ENCODE results near the gene PGLYRP4. TPM values are rescaled to one million over a fixed set of nuclear protein-coding genes. Genes with fewer than 3 reads are reported as not detected.

Gene PGLYRP4
- total RNA-seq, 1 donor from 2014 or later = not detected

DNA sequence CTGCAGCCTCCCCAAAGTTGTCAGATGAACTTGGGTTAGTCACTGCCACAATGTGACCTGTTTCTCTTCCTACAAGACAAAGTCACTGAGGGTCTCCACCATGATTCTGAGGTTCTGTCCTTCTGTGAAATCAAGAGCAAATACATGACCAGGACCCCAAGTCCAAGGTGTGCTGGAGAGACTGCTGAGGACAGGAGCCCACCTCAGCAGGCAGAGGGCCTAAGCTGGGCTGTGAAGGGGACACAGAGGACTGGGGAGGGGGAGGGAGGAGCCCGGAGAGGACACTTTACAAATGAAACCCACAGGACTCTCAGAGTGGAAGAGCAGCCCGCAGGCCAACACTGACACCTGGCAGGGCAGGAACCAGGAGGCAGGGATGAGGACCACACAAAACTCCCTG lies 39.2 kb downstream of the PGLYRP4 start:
- ATAC-seq (no peak), DNase-seq (no peak)
- H3K27me3 ChIP-seq = peaks cover 5% of the 10 kb centered on the region
- H3K27ac ChIP-seq = no peak overlapping the region
- H3K9me3 ChIP-seq = no peaks in the 10 kb centered on the region
- TF ChIP-seq, protein P1, sequence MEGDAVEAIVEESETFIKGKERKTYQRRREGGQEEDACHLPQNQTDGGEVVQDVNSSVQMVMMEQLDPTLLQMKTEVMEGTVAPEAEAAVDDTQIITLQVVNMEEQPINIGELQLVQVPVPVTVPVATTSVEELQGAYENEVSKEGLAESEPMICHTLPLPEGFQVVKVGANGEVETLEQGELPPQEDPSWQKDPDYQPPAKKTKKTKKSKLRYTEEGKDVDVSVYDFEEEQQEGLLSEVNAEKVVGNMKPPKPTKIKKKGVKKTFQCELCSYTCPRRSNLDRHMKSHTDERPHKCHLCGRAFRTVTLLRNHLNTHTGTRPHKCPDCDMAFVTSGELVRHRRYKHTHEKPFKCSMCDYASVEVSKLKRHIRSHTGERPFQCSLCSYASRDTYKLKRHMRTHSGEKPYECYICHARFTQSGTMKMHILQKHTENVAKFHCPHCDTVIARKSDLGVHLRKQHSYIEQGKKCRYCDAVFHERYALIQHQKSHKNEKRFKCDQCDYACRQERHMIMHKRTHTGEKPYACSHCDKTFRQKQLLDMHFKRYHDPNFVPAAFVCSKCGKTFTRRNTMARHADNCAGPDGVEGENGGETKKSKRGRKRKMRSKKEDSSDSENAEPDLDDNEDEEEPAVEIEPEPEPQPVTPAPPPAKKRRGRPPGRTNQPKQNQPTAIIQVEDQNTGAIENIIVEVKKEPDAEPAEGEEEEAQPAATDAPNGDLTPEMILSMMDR (IDR thresholded peaks at IDR 0.05) = no peak
- no peaks in the 10 kb centered on the region for H3K36me3 ChIP-seq
- H3K4me3 ChIP-seq = no peak overlapping the region
- no peaks in the 10 kb centered on the region for H3K4me1 ChIP-seq
- intact Hi-C loops (cut with DNase I) = no loop called here

DNA sequence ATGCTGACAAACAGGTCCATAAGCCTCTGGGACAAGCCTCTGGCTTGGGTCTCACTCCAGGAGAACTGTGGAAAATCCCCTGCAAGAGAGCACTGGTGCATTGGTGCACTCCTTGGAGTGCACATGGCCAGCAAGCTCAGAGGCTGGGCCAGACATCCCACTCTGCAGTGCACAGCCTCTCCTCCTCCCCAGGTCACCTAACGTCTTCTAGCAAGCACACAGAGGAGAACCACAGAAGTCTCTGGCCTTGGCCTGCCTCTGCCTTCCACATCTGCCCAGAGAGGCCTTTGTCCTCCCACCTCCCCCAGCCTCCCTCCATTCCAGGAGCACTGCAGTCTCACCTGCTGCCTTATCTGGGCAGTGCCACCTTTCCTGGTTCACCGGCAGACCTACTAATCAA lies 40.1 kb downstream of the PGLYRP4 start:
- Histone ChIP-seq H3K9me3 (no peaks in the 10 kb centered on the region), H3K4me3 (no peak overlapping the region), H3K36me3 (no peaks in the 10 kb centered on the region), H3K27me3 (peaks cover 5% of the 10 kb centered on the region), H3K4me1 (no peaks in the 10 kb centered on the region), H3K27ac (no peak overlapping the region)
- TF ChIP-seq, protein P1 (IDR thresholded peaks at IDR 0.05) = no peak
- intact Hi-C loops (cut with DNase I) = no loop called here
- DNase-seq = no peak
- ATAC-seq = no peak

DNA sequence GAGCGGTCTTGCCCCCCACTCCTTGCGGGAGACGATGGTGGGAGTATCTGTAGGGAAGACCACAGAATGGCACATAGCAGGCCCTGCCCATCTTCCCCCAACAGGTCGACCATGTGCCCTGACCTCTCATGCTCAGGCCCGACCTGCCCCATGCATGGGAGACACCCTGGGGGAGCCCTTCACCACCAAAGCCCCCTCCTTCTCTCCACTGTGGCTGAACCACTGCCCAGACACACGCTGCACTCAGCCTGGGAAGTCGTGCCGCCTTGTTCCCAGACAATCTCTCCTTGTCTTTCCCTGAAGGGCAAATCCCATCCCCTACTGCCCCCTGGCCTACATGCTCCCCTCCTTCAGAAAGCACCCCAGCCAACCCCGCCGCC lies 41.4 kb downstream of the PGLYRP4 start:
- Histone ChIP-seq H3K9me3 (no peaks in the 10 kb centered on the region), H3K36me3 (no peaks in the 10 kb centered on the region), H3K27ac (no peak overlapping the region), H3K4me3 (no peak overlapping the region), H3K27me3 (peaks cover 5% of the 10 kb centered on the region), H3K4me1 (no peaks in the 10 kb centered on the region)
- intact Hi-C loops (cut with DNase I) = no loop called here
- DNase-seq (no peak), ATAC-seq (no peak)
- TF ChIP-seq, protein P1 (IDR thresholded peaks at IDR 0.05) = no peak

DNA sequence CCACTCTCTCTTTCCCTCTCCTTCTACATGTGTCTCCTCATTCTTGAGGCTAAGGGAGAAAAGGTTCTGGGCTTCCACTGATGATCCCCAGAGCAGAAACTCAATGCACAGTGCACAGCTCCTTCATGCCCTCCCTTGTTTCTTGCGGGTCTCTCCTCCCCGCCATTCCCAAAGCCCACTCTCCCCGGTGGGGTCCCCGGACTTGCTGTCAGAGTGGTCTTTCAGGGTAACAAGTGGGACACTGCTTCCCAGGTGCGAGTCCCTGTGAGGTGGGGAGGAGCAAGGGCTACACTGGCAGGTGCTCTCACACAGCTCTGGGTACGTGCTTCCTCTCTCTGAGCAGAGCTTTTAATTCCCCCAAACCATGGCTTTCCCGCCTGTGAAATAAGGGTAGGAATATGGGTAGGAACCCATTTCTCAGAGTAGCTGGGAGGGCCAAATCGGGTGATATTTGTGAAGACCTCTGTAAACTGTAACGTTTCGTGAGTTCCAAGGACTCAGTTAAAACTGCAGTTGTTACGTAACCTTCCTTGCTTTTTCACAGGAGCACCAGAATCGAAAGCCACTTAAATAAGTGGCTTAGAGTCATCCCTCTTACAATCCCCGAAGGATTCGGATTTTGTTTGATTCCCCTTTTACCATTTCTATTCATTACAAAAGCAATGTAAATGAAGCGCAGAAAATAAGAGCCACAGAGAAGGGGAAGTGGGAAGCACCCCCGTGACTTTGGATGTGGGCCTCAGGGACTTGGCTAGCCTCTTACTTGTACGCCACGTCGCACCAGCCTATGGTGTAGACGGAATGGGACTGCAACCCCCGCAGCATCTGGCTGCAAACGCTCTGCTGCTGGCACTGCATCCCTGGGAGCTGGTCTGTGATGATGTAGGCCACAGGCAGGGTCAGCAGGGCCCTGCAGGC lies 42.1 kb downstream of the PGLYRP4 start:
- Histone ChIP-seq H3K4me1 (no peaks in the 10 kb centered on the region), H3K27me3 (peaks cover 5% of the 10 kb centered on the region), H3K9me3 (no peaks in the 10 kb centered on the region), H3K27ac (no peak overlapping the region), H3K4me3 (no peak overlapping the region), H3K36me3 (no peaks in the 10 kb centered on the region)
- peak; percentile 72 for ATAC-seq
- TF ChIP-seq, protein P1 (IDR thresholded peaks at IDR 0.05) = no peak
- intact Hi-C loops (cut with DNase I) = no loop called here
- DNase-seq = no peak

DNA sequence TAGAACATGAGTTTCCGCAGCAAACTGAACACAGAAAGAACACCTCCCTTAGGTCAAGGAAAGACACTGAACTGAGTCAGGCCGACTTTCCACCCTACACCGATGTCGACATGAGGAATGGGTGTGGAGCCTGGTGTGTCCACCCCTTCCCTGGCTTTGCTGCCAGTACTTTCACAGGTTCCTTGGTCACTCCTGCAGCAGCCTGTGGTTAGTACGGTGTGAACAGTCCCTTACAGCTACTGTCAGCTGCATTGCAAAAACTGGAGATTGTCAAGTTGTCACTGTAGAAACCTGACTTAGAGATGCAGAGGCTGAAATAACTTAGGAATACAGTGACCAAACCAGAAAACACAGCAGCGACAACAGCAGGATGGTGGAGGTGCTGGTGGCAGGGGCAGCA lies 43.0 kb downstream of the PGLYRP4 start:
- H3K4me3 ChIP-seq = no peak overlapping the region
- H3K27ac ChIP-seq = no peak overlapping the region
- no peaks in the 10 kb centered on the region for H3K36me3 ChIP-seq
- TF ChIP-seq, protein P1 (IDR thresholded peaks at IDR 0.05) = no peak
- ATAC-seq (no peak), DNase-seq (no peak)
- intact Hi-C loops (cut with DNase I) = no loop called here
- H3K4me1 ChIP-seq = no peaks in the 10 kb centered on the region
- H3K27me3 ChIP-seq = peaks cover 5% of the 10 kb centered on the region
- H3K9me3 ChIP-seq = no peaks in the 10 kb centered on the region
